D721Med (cell line): ENCODE measurements around the gene MXRA7.
"Not testable (repeated sequence)": the region's sequence is repeated elsewhere in the genome, so short reads cannot be mapped to it uniquely, and the experiment has no call there.

Experiments used
- DNase-seq: peaks from one replicate; pipeline ENCODE4 v3.0.0; 2011; ENCODE audit warnings: low spot score; ENCODE audit not compliant: insufficient read length
- FAIRE-seq: peaks from 2 replicates; lab custom pipeline; 2011; peaks lifted over from hg19 to GRCh38; lab: Jason Lieb, UNC
- TF ChIP-seq, protein P1 (sequence below): IDR thresholded peaks from 2 replicates; pipeline ENCODE4 v1.5.1; 2012; ENCODE audit warnings: mild to moderate bottlenecking, control low read depth; ENCODE audit not compliant: insufficient read depth; ENCODE audit errors: missing control alignments

The MXRA7 gene

DNA sequence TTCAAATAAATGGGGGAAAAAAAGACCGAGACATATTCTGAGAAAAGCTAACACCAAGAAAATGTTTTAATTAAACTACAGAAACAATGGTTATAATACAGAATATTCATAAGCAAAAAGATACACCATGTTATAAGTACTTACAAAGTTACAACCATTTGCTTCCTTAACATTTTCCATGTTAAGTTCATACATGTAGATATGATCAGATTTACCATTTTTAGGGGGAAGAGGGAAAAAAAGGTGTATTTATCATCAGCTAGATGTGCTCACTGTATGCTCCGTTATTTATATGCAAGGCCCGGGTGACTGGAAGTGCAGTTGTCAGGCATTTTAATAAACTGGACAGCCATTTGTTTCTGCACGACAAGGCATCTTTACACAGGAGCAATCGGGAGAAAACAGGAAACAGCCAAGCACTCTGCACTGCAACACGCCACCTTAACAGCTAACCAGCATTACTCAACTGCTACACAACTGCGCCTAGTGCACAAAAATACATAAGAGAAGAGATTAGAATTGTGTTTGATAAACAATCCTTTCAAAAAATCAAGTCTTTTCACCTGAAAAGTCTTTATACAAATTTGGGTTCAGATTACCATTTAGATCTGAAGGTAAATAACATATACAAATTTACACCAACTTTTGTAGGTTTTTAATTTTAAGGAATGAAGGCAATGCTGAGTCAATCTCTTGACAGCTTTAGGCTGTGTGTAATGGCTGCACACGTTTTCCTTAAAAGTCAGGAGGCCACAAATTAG is 23.5 kb upstream of the MXRA7 start:
- TF ChIP-seq, protein P1, sequence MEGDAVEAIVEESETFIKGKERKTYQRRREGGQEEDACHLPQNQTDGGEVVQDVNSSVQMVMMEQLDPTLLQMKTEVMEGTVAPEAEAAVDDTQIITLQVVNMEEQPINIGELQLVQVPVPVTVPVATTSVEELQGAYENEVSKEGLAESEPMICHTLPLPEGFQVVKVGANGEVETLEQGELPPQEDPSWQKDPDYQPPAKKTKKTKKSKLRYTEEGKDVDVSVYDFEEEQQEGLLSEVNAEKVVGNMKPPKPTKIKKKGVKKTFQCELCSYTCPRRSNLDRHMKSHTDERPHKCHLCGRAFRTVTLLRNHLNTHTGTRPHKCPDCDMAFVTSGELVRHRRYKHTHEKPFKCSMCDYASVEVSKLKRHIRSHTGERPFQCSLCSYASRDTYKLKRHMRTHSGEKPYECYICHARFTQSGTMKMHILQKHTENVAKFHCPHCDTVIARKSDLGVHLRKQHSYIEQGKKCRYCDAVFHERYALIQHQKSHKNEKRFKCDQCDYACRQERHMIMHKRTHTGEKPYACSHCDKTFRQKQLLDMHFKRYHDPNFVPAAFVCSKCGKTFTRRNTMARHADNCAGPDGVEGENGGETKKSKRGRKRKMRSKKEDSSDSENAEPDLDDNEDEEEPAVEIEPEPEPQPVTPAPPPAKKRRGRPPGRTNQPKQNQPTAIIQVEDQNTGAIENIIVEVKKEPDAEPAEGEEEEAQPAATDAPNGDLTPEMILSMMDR = no peak
- no peak for FAIRE-seq
- DNase-seq = no peak

DNA sequence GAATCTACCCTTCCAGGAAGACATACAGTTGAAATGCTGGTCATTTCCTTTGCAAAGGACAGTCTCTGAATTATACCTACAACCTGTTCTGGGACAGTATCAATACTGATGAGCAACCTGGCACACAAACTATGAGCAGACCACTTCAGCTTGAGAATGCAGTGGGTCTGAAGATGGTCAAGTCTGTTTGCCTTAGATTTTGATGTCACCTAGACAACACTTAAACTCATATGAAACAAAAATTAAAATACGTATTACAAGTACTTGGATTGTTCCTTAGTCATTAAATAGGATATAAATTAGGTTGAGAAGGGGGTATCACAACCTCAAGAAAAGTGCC is 22.8 kb upstream of the MXRA7 start:
- TF ChIP-seq, protein P1 = no peak
- DNase-seq = no peak
- no peak for FAIRE-seq

DNA sequence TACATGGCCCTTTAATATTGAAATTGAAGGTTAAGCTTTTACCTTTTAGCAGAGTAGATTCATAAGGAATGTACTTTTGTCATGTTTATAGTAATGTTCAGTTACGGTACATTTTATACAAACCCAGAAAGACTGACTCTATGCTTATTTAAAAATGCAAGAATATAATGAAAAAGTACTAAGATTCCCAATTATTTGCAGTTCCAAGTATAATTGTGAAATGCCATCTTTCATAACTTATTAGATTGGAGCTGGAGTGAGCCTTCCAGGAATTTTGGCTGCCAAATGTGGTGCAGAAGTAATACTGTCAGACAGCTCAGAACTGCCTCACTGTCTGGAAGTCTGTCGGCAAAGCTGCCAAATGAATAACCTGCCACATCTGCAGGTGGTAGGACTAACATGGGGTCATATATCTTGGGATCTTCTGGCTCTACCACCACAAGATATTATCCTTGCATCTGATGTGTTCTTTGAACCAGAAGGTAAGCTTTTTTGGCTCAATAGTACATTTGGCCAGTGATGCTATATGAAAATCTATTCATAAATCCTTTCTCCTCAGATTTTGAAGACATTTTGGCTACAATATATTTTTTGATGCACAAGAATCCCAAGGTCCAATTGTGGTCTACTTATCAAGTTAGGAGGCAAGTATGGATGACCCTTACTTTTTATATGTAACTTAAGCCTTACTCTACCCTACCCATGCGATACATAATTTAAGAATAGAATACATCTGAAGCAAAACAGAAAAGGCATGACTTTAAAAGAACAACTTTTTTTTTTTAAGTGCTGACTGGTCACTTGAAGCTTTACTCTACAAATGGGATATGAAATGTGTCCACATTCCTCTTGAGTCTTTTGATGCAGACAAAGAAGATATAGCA is 22.2 kb upstream of the MXRA7 start:
- DNase-seq = no peak
- TF ChIP-seq, protein P1 = no peak
- FAIRE-seq = no peak

DNA sequence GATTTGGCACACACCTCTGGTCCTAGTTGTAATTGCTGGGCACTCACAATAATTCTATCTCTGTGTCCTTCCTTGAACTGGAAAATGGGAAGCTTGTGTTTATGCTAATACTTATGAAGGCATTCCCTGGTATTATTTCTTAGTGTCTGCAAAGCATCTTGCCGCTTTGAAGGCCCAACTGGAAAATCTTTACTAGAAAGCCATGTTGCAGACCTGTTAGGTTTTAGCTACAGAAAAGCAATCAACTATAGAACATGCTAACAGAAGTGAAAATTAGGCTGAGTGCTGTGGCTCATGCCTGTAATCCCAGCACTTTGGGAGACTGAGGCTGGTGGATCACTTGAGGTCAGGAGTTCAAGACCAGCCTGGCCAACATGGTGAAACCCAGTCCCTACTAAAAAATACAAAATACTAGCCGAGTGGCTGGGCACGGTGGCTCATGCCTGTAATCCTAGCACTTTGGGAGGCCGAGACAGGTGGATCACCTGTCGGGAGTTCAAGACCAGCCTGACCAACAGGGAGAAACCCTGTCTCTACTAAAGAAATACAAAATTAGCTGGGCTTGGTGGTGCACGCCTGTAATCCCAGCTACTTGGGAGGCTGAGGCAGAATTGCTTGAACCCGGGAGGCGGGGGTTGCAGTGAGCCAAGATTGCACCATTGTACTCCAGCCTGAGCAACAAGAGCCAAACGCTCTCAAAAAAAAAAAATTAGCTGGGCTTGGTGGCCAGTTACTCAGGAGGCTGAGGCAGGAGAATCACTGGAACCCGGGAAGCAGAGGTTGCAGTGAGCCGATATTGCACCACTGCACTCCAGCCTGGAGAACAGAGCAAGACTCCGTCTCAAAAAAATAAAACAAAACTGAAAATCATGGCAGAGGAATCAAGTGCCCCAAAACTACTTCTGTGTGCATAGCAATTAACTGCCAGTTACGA is 21.3 kb upstream of the MXRA7 start:
- FAIRE-seq, DNase-seq: not testable (repeated sequence)

DNA sequence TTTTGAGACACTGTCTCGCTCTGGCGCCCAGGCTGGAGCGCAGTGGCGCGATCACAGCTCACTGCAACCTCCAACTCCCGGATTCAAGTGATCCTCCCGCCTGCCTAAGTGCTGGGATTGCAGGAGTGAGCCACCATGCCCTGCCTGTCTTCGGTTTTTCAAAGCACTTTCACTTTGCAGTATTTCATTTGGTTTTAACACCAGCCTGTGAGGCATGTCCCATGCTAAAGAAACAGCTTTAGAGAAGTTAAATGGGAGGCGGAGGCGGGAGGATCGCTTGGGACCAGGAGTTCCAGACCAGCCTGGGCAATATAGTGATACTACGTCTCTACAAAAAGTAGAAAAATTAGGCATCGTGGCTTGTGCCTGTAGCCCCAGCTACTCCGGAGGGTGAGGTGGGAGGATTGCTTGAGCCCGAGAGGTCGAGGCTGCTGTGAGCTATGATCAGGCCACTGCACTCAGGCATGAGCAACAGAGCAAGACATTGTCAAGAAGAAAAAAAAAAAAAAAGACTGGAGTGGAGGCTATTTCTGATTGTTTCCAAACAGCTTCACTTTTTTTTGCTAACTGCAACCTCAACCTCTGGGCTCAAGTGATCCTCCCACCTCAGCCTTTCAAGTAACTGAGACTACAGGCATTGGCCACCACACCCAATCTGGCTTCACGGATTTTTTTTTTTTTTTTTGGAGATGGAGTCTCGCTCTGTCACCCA is 17.1 kb upstream of the MXRA7 start:
- DNase-seq (no peak), FAIRE-seq (no peak)
- TF ChIP-seq, protein P1 = no peak

DNA sequence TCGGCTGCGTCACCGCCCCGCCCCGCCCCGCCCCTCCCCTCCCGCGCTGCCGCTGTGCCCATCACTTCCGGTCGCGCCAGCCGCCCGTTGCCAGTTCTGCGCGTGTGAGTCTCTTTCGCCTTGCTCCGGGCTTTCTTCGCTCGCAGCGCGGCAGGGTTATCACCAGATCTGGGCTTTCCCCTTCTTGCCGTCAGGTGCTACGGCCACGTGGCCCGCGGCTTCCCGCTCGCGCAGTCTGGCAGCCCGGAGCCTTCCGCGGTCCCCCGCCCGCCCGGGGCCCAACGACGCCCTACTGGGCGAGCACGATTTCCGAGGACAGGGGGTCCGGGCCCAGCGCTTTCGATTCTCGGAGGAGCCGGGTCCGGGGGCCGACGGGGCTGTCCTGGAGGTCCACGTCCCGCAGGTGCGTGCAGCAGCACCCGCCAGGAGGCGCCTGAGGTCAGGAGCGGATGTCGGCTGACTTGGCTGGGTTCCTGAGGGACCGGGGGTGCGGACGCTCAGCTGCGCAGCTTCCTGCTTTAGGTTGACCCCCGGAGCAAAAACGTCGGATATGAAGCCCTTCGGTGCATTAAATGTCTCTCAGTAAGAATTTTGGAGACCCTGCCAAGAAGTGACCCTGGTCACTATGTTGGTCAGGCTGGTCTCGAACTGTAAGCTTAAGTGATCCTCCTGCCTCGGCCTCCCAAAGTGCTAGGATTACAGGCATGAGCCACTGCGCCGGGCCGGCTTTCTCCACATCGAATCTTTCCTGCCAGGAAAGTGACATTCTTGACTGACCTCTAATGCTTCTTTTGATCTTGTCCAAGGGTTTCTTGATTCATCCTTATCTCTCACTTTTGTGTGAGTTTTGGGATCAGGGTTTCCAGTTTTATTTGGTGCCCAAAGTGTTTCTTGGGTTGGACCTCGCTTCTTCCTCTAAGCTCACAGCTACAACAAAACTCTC is 16.3 kb upstream of the MXRA7 start, which contains the start of gene METTL23:
TSS of gene METTL23 (plus strand) at position 64 of the 943 bp plus-strand sequence. CDS start 2,872 bp downstream, outside the sequence.
- FAIRE-seq = no peak
- TF ChIP-seq, protein P1 = peak; percentile 61
- DNase-seq = no peak
